HFF-Myc (cell line): ENCODE measurements around the gene SASH3.
A peak's percentile ranks its signal among the peaks of the same experiment; 100 is the strongest.

Source experiments
- DNase-seq: peaks from one replicate; pipeline ENCODE4 v3.0.0-alpha.2; 2011; ENCODE audit warnings: low read depth; ENCODE audit errors: extremely low read depth
- H3K4me3 ChIP-seq: replicated peaks from 2 replicates; pipeline ENCODE4 v1.5.1; 2011; ENCODE audit warnings: low read depth, mild to moderate bottlenecking, control low read depth, low read length
- CTCF ChIP-seq: IDR thresholded peaks from 2 replicates; pipeline ENCODE4 v1.5.1; 2012; ENCODE audit warnings: mild to moderate bottlenecking, low read depth, low read length, control low read depth; ENCODE audit errors: missing control alignments

The SASH3 gene

GRCh38 chrX:129843459-129844306 lies 63.9 kb downstream of the SASH3 start, which contains the start of gene ZDHHC9:
Gene ZDHHC9, minus strand, starts transcription at chrX:129843886. Its CDS starts 1,941 bp downstream, at chrX:129841945.
- H3K4me3 ChIP-seq, result peak within 1 kb of the TSS; percentile 69
- DNase-seq, result peak; percentile 57
- TF ChIP-seq CTCF, result no peak
